Neural crest cell (in vitro differentiated cells): ENCODE measurements around the gene CCL3. TPM values are rescaled to one million over a fixed set of nuclear protein-coding genes. Genes with fewer than 3 reads are reported as not detected.
A peak's percentile ranks its signal among the peaks of the same experiment; 100 is the strongest.

ENCODE experiments used
- DNase-seq: peaks from one replicate; pipeline ENCODE4 v3.0.0; 2021; ENCODE audit warnings: low read depth, mixed read lengths, low spot score
- H3K27ac Mint-ChIP-seq: one replicate; pipeline ENCODE4 v1.8.0; 2021; ENCODE audit warnings: mild to moderate bottlenecking, mixed read lengths; ENCODE audit not compliant: unreplicated experiment
- H3K27me3 Mint-ChIP-seq: 2 replicates; pipeline ENCODE4 v1.8.0; 2021; ENCODE audit warnings: low read depth, mild to moderate bottlenecking, mixed read lengths
- H3K36me3 Mint-ChIP-seq: 2 replicates; pipeline ENCODE4 v1.8.0; 2021; ENCODE audit warnings: low read depth, mild to moderate bottlenecking, mixed read lengths
- H3K4me1 Mint-ChIP-seq: 2 replicates; pipeline ENCODE4 v1.8.0; 2021; ENCODE audit warnings: mixed read lengths
- H3K4me3 Mint-ChIP-seq: one replicate; pipeline ENCODE4 v1.8.0; 2021; ENCODE audit warnings: mild to moderate bottlenecking, mixed read lengths
- H3K9me3 Mint-ChIP-seq: 2 replicates; pipeline ENCODE4 v1.8.0; 2021; ENCODE audit warnings: mixed read lengths
- CTCF ChIP-seq: fragments of 200-600 bp; sonication (generic); conservative IDR thresholded peaks from 2 replicates; pipeline ENCODE4 v1.5.0; 2021; ENCODE audit warnings: antibody characterized with exemption, mild to moderate bottlenecking
- total RNA-seq: library from RNA; stranded (reverse); gene quantifications from 2 replicates; pipeline ENCODE4 v1.2.1, GENCODE V29; 2021

CCL3 gene
- total RNA-seq, 1 donor from 2014 or later: not detected

GRCh38 chr17:36074365-36074764 lies 15.6 kb downstream of the CCL3 start:
- H3K27ac Mint-ChIP-seq: no peak overlapping the region
- no peaks in the 10 kb centered on the region for H3K36me3 Mint-ChIP-seq
- H3K4me3 Mint-ChIP-seq: no peak overlapping the region
- no peaks in the 10 kb centered on the region for H3K9me3 Mint-ChIP-seq
- no peak for DNase-seq
- peaks cover 18% of the 10 kb centered on the region for H3K27me3 Mint-ChIP-seq
- no peak for TF ChIP-seq CTCF
- H3K4me1 Mint-ChIP-seq: no peaks in the 10 kb centered on the region

- H3K4me3 Mint-ChIP-seq: no peak overlapping the region
- H3K27me3 Mint-ChIP-seq: peaks cover 15% of the 10 kb centered on the region
- TF ChIP-seq CTCF: peak; percentile 80
- H3K36me3 Mint-ChIP-seq: no peaks in the 10 kb centered on the region
- H3K9me3 Mint-ChIP-seq: no peaks in the 10 kb centered on the region
- DNase-seq: peak; percentile 82
- no peaks in the 10 kb centered on the region for H3K4me1 Mint-ChIP-seq
- peak overlapping the region; percentile 39 for H3K27ac Mint-ChIP-seq
These were observed 17.4 kb downstream of the CCL3 start for GRCh38 chr17:36072431-36073121.

GRCh38 chr17:36071751-36072150 lies 18.2 kb downstream of the CCL3 start:
- Mint-ChIP-seq H3K4me3 (no peak overlapping the region), H3K36me3 (no peaks in the 10 kb centered on the region), H3K4me1 (no peaks in the 10 kb centered on the region), H3K27me3 (peaks cover 13% of the 10 kb centered on the region), H3K9me3 (no peaks in the 10 kb centered on the region), H3K27ac (no peak overlapping the region)
- TF ChIP-seq CTCF: no peak
- no peak for DNase-seq

GRCh38 chr17:36070427-36070826 lies 19.5 kb downstream of the CCL3 start:
- Mint-ChIP-seq H3K27ac (no peak overlapping the region), H3K9me3 (no peaks in the 10 kb centered on the region), H3K36me3 (no peaks in the 10 kb centered on the region), H3K4me1 (no peaks in the 10 kb centered on the region), H3K4me3 (no peak overlapping the region), H3K27me3 (peaks cover 10% of the 10 kb centered on the region)
- TF ChIP-seq CTCF: no peak
- no peak for DNase-seq

- DNase-seq: no peak
- peaks cover 11% of the 10 kb centered on the region for H3K27me3 Mint-ChIP-seq
- H3K4me1 Mint-ChIP-seq: no peaks in the 10 kb centered on the region
- no peak for TF ChIP-seq CTCF
- no peaks in the 10 kb centered on the region for H3K36me3 Mint-ChIP-seq
- H3K4me3 Mint-ChIP-seq: no peak overlapping the region
- H3K27ac Mint-ChIP-seq: no peak overlapping the region
- H3K9me3 Mint-ChIP-seq: no peaks in the 10 kb centered on the region
These were observed 20.8 kb downstream of the CCL3 start for GRCh38 chr17:36069136-36069535.
